Measurements from ENCODE around the gene ATP8B4.

ATP8B4 gene

GRCh38 chr15:50030456-50030855, 88.6 kb downstream of the ATP8B4 start:
- no peak for DNase-seq (ENCODE audit: extremely low read depth, low read depth)
- TF ChIP-seq CTCF (IDR thresholded peaks at IDR 0.05; ENCODE audit: low read depth, low read length, missing control alignments) = no peak
- no peak overlapping the region for H3K4me3 ChIP-seq (replicated peaks; ENCODE audit: low read depth, low read length)

- no peak for TF ChIP-seq CTCF (IDR thresholded peaks at IDR 0.05; ENCODE audit: low read depth, low read length, missing control alignments)
- no peak for DNase-seq (ENCODE audit: extremely low read depth, low read depth)
- no peak overlapping the region for H3K4me3 ChIP-seq (replicated peaks; ENCODE audit: low read depth, low read length)
These were observed 90.7 kb downstream of the ATP8B4 start for GRCh38 chr15:50028326-50028725.

- TF ChIP-seq CTCF (IDR thresholded peaks at IDR 0.05; ENCODE audit: low read depth, low read length, missing control alignments) = no peak
- no peak overlapping the region for H3K4me3 ChIP-seq (replicated peaks; ENCODE audit: low read depth, low read length)
- DNase-seq (ENCODE audit: extremely low read depth, low read depth) = peak; percentile 59
These were observed 94.8 kb downstream of the ATP8B4 start for GRCh38 chr15:50024281-50024680.

GRCh38 chr15:50018491-50018890, 100.5 kb downstream of the ATP8B4 start:
- H3K4me3 ChIP-seq (replicated peaks; ENCODE audit: low read depth, low read length) = no peak overlapping the region
- no peak for TF ChIP-seq CTCF (IDR thresholded peaks at IDR 0.05; ENCODE audit: low read depth, low read length, missing control alignments)
- DNase-seq (ENCODE audit: extremely low read depth, low read depth) = no peak

GRCh38 chr15:50017522-50017921, 101.5 kb downstream of the ATP8B4 start:
- H3K4me3 ChIP-seq (replicated peaks; ENCODE audit: low read depth, low read length) = no peak overlapping the region
- DNase-seq (ENCODE audit: extremely low read depth, low read depth) = no peak
- TF ChIP-seq CTCF (IDR thresholded peaks at IDR 0.05; ENCODE audit: low read depth, low read length, missing control alignments) = no peak

GRCh38 chr15:50016951-50017350, 102.1 kb downstream of the ATP8B4 start:
- no peak for TF ChIP-seq CTCF (IDR thresholded peaks at IDR 0.05; ENCODE audit: low read depth, low read length, missing control alignments)
- H3K4me3 ChIP-seq (replicated peaks; ENCODE audit: low read depth, low read length) = no peak overlapping the region
- DNase-seq (ENCODE audit: extremely low read depth, low read depth) = no peak

GRCh38 chr15:50012790-50013189, 106.2 kb downstream of the ATP8B4 start:
- H3K4me3 ChIP-seq (replicated peaks; ENCODE audit: low read depth, low read length) = no peak overlapping the region
- no peak for TF ChIP-seq CTCF (IDR thresholded peaks at IDR 0.05; ENCODE audit: low read depth, low read length, missing control alignments)
- DNase-seq (ENCODE audit: extremely low read depth, low read depth) = no peak
